ENCODE measurements around the gene ENPP1. TPM values are rescaled to one million over a fixed set of nuclear protein-coding genes. Genes with fewer than 3 reads are reported as not detected.

The ENPP1 gene
- total RNA-seq, 1 experiment from 2014 or later, result 6.5 TPM

GRCh38 chr6:131875647-131876046, 67.8 kb downstream of the ENPP1 start:
- Histone ChIP-seq H3K9ac (ENCODE audit: low read length) (no peak overlapping the region), H4K20me1 (ENCODE audit: insufficient read depth) (no peaks in the 10 kb centered on the region), H3K4me2 (ENCODE audit: low read length) (no peak overlapping the region), H3K27me3 (ENCODE audit: insufficient read depth, low read length) (no peaks in the 10 kb centered on the region), H3K4me1 (ENCODE audit: control insufficient read depth in 1 of 2, insufficient read depth in 2 of 2, low read length in 2 of 2) (no peaks in the 10 kb centered on the region), H3K9me3 (ENCODE audit: control insufficient read depth in 1 of 2, insufficient read depth in 1 of 2, low read depth in 1 of 2, low read length in 2 of 2) (no peaks in the 10 kb centered on the region), H3K4me3 (replicated peaks in 1 of 2; ENCODE audit: low read depth in 1 of 2, low read length in 2 of 2) (no peak overlapping the region), H3K9me2 (ENCODE audit: insufficient read depth) (no peaks in the 10 kb centered on the region), H3K79me2 (ENCODE audit: insufficient read depth, low read length) (no peaks in the 10 kb centered on the region), H2AFZ (ENCODE audit: low read depth, low read length, poor library complexity, severe bottlenecking) (no peak overlapping the region), H3K36me3 (ENCODE audit: control insufficient read depth in 1 of 2, insufficient read depth in 2 of 2, low read length in 2 of 2) (no peaks in the 10 kb centered on the region), H3K27ac (ENCODE audit: low read depth, low read length) (no peak overlapping the region)
- ATAC-seq, result no peak
- no peak for TF ChIP-seq POLR2A (IDR thresholded peaks at IDR 0.05; ENCODE audit: borderline replicate concordance, extremely low read depth, insufficient read depth, insufficient read length)
- TF ChIP-seq EZH2 (IDR thresholded peaks at IDR 0.05), result no peak
- TF ChIP-seq YY1 (IDR thresholded peaks at IDR 0.05; ENCODE audit: extremely low read depth, insufficient replicate concordance, low read depth, low read length), result no peak
- no peak for TF ChIP-seq SP1 (IDR thresholded peaks at IDR 0.05; ENCODE audit: low read depth)
- TF ChIP-seq ZFX (IDR thresholded peaks at IDR 0.05), result no peak
- CTCF ChIA-PET, result no interaction called here
- no TSS peak for BruUV-seq (replicated peaks)
- intact Hi-C loops (cut with micrococcal nuclease), result no loop called here
- POLR2A ChIA-PET, result no interaction called here
- RAD21 ChIA-PET (ENCODE audit: low non-redundant PET in 1 of 2, low total read pairs in 2 of 2, uncharacterized antibody in 2 of 2, unreplicated experiment in 2 of 2), result no interaction called here
- DNase-seq (ENCODE audit: low read depth, low spot score), result no peak

DNA sequence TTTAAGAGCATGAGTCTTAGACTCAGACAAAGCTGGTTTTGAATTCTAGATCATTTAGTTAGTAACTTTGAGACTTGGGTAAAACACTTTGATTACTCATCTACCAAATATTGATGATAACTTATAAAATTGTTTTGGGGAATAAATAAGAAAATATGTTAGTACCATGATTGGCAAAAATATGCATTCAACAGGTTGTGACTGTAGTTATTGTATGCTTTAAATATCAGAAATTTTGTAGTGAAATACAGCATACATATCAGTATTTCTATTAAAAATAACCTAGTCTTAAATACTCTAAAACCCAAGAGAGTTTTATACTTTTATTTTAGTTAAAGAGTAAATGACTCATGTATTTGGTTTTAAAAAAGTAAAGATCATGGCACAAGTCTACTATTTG, 68.7 kb downstream of the ENPP1 start:
- POLR2A ChIA-PET, result no interaction called here
- CTCF ChIA-PET, result no interaction called here

More for the DNA sequence above, 68.7 kb downstream of the ENPP1 start:
- H3K27me3 ChIP-seq (ENCODE audit: insufficient read depth, low read length), result no peaks in the 10 kb centered on the region
- TF ChIP-seq CEBPB (IDR thresholded peaks at IDR 0.05; ENCODE audit: low read depth) (no peak), EZH2 (IDR thresholded peaks at IDR 0.05) (no peak), FOSL1 (IDR thresholded peaks at IDR 0.05; ENCODE audit: low read depth) (no peak)
- TF ChIP-seq, protein P1, sequence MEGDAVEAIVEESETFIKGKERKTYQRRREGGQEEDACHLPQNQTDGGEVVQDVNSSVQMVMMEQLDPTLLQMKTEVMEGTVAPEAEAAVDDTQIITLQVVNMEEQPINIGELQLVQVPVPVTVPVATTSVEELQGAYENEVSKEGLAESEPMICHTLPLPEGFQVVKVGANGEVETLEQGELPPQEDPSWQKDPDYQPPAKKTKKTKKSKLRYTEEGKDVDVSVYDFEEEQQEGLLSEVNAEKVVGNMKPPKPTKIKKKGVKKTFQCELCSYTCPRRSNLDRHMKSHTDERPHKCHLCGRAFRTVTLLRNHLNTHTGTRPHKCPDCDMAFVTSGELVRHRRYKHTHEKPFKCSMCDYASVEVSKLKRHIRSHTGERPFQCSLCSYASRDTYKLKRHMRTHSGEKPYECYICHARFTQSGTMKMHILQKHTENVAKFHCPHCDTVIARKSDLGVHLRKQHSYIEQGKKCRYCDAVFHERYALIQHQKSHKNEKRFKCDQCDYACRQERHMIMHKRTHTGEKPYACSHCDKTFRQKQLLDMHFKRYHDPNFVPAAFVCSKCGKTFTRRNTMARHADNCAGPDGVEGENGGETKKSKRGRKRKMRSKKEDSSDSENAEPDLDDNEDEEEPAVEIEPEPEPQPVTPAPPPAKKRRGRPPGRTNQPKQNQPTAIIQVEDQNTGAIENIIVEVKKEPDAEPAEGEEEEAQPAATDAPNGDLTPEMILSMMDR (IDR thresholded peaks at IDR 0.05 in 2 of 3, conservative IDR thresholded peaks at IDR 0.05 in 1 of 3; ENCODE audit: borderline replicate concordance in 1 of 3, insufficient read depth in 1 of 3, low read depth in 2 of 3, low read length in 2 of 3), result no peak
- ATAC-seq (no peak), DNase-seq (ENCODE audit: low read depth, low spot score) (no peak)
- H3K27ac ChIP-seq (ENCODE audit: low read depth, low read length), result no peak overlapping the region
- RAD21 ChIA-PET (ENCODE audit: low non-redundant PET in 1 of 2, low total read pairs in 2 of 2, uncharacterized antibody in 2 of 2, unreplicated experiment in 2 of 2), result no interaction called here
- no peak overlapping the region for H3K9ac ChIP-seq (ENCODE audit: low read length)
- H4K20me1 ChIP-seq (ENCODE audit: insufficient read depth), result no peaks in the 10 kb centered on the region
- no peaks in the 10 kb centered on the region for H3K9me2 ChIP-seq (ENCODE audit: insufficient read depth)
- intact Hi-C loops (cut with micrococcal nuclease), result no loop called here
- no peaks in the 10 kb centered on the region for H3K36me3 ChIP-seq (ENCODE audit: control insufficient read depth in 1 of 2, insufficient read depth in 2 of 2, low read length in 2 of 2)
- no peaks in the 10 kb centered on the region for H3K4me1 ChIP-seq (ENCODE audit: control insufficient read depth in 1 of 2, insufficient read depth in 2 of 2, low read length in 2 of 2)
- no peak overlapping the region for H3K4me2 ChIP-seq (ENCODE audit: low read length)
- H3K79me2 ChIP-seq (ENCODE audit: insufficient read depth, low read length), result no peaks in the 10 kb centered on the region
- no TSS peak for BruUV-seq (replicated peaks)
- no peak overlapping the region for H3K4me3 ChIP-seq (replicated peaks in 1 of 2; ENCODE audit: low read depth in 1 of 2, low read length in 2 of 2)
- H2AFZ ChIP-seq (ENCODE audit: low read depth, low read length, poor library complexity, severe bottlenecking), result no peak overlapping the region
- H3K9me3 ChIP-seq (ENCODE audit: control insufficient read depth in 1 of 2, insufficient read depth in 1 of 2, low read depth in 1 of 2, low read length in 2 of 2), result no peaks in the 10 kb centered on the region

Data from HCT116 (cell line).